GM23338 (cell line): ENCODE data around the gene NTM. TPM values are rescaled to one million over a fixed set of nuclear protein-coding genes. Genes with fewer than 3 reads are reported as not detected.

Experiments used
- ATAC-seq: fragments of 200-7000 bp; cut with Tn5 transposase; 3 replicates; pipeline ENCODE4 v1.9.1; 2020
- DNase-seq: peaks from one replicate; pipeline ENCODE4 v3.0.0-alpha.2; 2015; ENCODE audit warnings: low spot score
- H2AFZ ChIP-seq: fragments of 200-600 bp; sonication (generic); 2 replicates; pipeline ENCODE4 v1.8.0; 2016; ENCODE audit warnings: antibody characterized with exemption, mild to moderate bottlenecking, moderate library complexity
- H3F3A ChIP-seq: fragments of 200-600 bp; sonication (generic); replicated peaks from 2 replicates; pipeline ENCODE4 v1.8.0; 2017; ENCODE audit warnings: antibody characterized with exemption, mixed run types, low read depth
- H3K27ac ChIP-seq: fragments of 200-600 bp; sonication (generic); 2 replicates; pipeline ENCODE4 v1.6.1; 2016; ENCODE audit warnings: low read depth
- H3K27me3 ChIP-seq: fragments of 200-600 bp; sonication (generic); 2 replicates; pipeline ENCODE4 v1.8.0; 2016; ENCODE audit warnings: mild to moderate bottlenecking, mixed run types, moderate library complexity; ENCODE audit not compliant: insufficient read depth
- H3K36me3 ChIP-seq: fragments of 200-600 bp; sonication (generic); 2 replicates; pipeline ENCODE4 v1.8.0; 2016; ENCODE audit warnings: mild to moderate bottlenecking; ENCODE audit not compliant: insufficient read depth
- H3K4me1 ChIP-seq: fragments of 200-600 bp; sonication (generic); 2 replicates; pipeline ENCODE4 v1.8.0; 2016; ENCODE audit warnings: mild to moderate bottlenecking, moderate library complexity; ENCODE audit not compliant: insufficient read depth
- H3K4me2 ChIP-seq: fragments of 200-600 bp; sonication (generic); 2 replicates; pipeline ENCODE4 v1.7.1; 2017; ENCODE audit warnings: mixed run types
- H3K4me3 ChIP-seq: fragments of 200-600 bp; sonication (generic); 2 replicates; pipeline ENCODE4 v1.6.1; 2016; ENCODE audit warnings: mixed run types
- H3K79me2 ChIP-seq: fragments of 200-600 bp; sonication (generic); replicated peaks from 2 replicates; pipeline ENCODE4 v1.8.0; 2017; ENCODE audit warnings: mild to moderate bottlenecking; ENCODE audit not compliant: insufficient read depth
- H3K9me2 ChIP-seq: fragments of 200-600 bp; sonication (generic); 2 replicates; pipeline ENCODE4 v1.8.0; 2017; ENCODE audit not compliant: insufficient read depth
- H4K20me1 ChIP-seq: fragments of 200-600 bp; sonication (generic); replicated peaks from 2 replicates; pipeline ENCODE4 v1.8.0; 2017; ENCODE audit warnings: mild to moderate bottlenecking; ENCODE audit not compliant: insufficient read depth
- H3K27ac Mint-ChIP-seq: 2 replicates; pipeline ENCODE4 v1.8.0; 2020; ENCODE audit warnings: inconsistent platforms, mild to moderate bottlenecking, moderate library complexity, mixed read lengths
- H3K27me3 Mint-ChIP-seq: 3 replicates; pipeline ENCODE4 v1.8.0; 2022; ENCODE audit warnings: low read depth, mild to moderate bottlenecking, moderate library complexity, mixed read lengths, inconsistent platforms; ENCODE audit not compliant: insufficient read depth, poor library complexity
- H3K36me3 Mint-ChIP-seq: 3 replicates; pipeline ENCODE4 v1.8.0; 2021; ENCODE audit warnings: low read depth, mild to moderate bottlenecking, inconsistent platforms, moderate library complexity, mixed read lengths
- H3K4me1 Mint-ChIP-seq: 3 replicates; pipeline ENCODE4 v1.8.0; 2020; ENCODE audit warnings: mild to moderate bottlenecking, inconsistent platforms, mixed read lengths
- H3K4me3 Mint-ChIP-seq: 3 replicates; pipeline ENCODE4 v1.8.0; 2021; ENCODE audit warnings: moderate library complexity, mild to moderate bottlenecking, inconsistent platforms, mixed read lengths
- H3K9me3 Mint-ChIP-seq: 3 replicates; pipeline ENCODE4 v1.8.0; 2020; ENCODE audit warnings: moderate library complexity, mild to moderate bottlenecking, inconsistent platforms, mixed read lengths
- CREB1 ChIP-seq: fragments of 250-450 bp; sonication (Bioruptor Pico); IDR thresholded peaks from 2 replicates; pipeline ENCODE4 v1.5.0; 2020; ENCODE audit warnings: low read depth, mild to moderate bottlenecking, moderate library complexity
- EZH2 ChIP-seq: fragments of 200-600 bp; sonication (generic); IDR thresholded peaks from one replicate; pipeline ENCODE4 v1.8.0; 2017; ENCODE audit warnings: antibody characterized with exemption, mild to moderate bottlenecking, low read depth; ENCODE audit not compliant: unreplicated experiment
- EZH2phosphoT487 ChIP-seq: fragments of 200-600 bp; sonication (generic); IDR thresholded peaks from one replicate; pipeline ENCODE4 v1.8.1; 2018; ENCODE audit warnings: antibody characterized with exemption; ENCODE audit not compliant: unreplicated experiment
- JUNB ChIP-seq: IDR thresholded peaks from one replicate; pipeline ENCODE4 v1.6.1; 2016; ENCODE audit warnings: antibody characterized with exemption; ENCODE audit not compliant: unreplicated experiment
- NANOG ChIP-seq: IDR thresholded peaks from 2 replicates; pipeline ENCODE4 v1.6.1; 2016; ENCODE audit warnings: antibody characterized with exemption, borderline replicate concordance
- POLR2AphosphoS5 ChIP-seq: IDR thresholded peaks from 2 replicates; pipeline ENCODE4 v1.6.1; 2016; ENCODE audit warnings: antibody characterized with exemption, low read depth
- STAT1 ChIP-seq: IDR thresholded peaks from one replicate; pipeline ENCODE4 v1.6.1; 2016; ENCODE audit warnings: antibody characterized with exemption; ENCODE audit not compliant: unreplicated experiment
- ZNF114 ChIP-seq: fragments of 250-450 bp; sonication (Bioruptor Pico); IDR thresholded peaks from 2 replicates; pipeline ENCODE4 v1.5.0; 2020; ENCODE audit warnings: mild to moderate bottlenecking, moderate library complexity
- ZNF331 ChIP-seq: fragments of 250-450 bp; sonication (Bioruptor Pico); IDR thresholded peaks from 2 replicates; pipeline ENCODE4 v1.5.0; 2020; ENCODE audit warnings: low read depth, mild to moderate bottlenecking, moderate library complexity
- polyA plus RNA-seq: library from polyadenylated mRNA; unstranded; fragments of >200 nt; fragmentation: Nextera tagmentation; extraction: Ambion mirVana; gene quantifications from 2 replicates; pipeline ENCODE4 v1.2.1, GENCODE V29; 2016
- total RNA-seq: library from RNA; depleted of rRNA; stranded (reverse); fragments of >200 nt; shearing (Covaris generic); gene quantifications from 2 replicates; pipeline ENCODE4 v1.2.3, GENCODE V29; 2014
- TF ChIP-seq, protein P1 (sequence below): IDR thresholded peaks from one replicate; pipeline ENCODE4 v1.6.1; 2018; ENCODE audit warnings: antibody characterized with exemption; ENCODE audit not compliant: unreplicated experiment
- TF ChIP-seq, protein P2 (sequence below), 2 experiments: fragments of 200-600 bp in 1 of 2; sonication (generic) in 1 of 2; conservative IDR thresholded peaks; 2 replicates each; pipeline versions ENCODE4 v1.5.1 to v1.6.1; 2016 to 2017; ENCODE audit warnings: antibody characterized with exemption in 2 of 2, low read depth in 2 of 2, mild to moderate bottlenecking in 2 of 2, moderate library complexity in 1 of 2
- TF ChIP-seq, protein P3 (sequence below): IDR thresholded peaks from 2 replicates; pipeline ENCODE4 v1.6.1; 2016; ENCODE audit warnings: antibody characterized with exemption

Gene NTM
- total and polyA plus RNA-seq, 2 experiments from 2014 or later = 10.6 to 14.6 TPM

DNA sequence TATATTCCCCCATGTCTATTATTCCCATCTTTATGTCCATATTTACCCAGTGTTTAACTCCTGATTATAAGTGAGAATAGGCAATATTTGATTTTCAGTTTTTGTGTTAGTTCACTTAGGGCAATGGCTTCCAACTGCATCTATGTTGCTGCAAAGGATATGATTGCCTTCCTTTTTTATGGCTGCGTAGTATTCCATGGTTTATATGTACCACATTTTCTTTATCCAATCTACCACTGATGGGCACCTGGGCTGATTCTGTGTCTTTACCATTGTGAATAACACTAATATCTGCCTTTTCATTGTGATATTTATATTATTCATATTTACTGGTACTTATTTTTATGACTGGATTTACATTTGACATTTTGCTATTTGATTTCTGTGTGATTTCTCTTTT, 649.6 kb downstream of the NTM start:
- no peaks in the 10 kb centered on the region for H3K4me1 ChIP-seq
- peaks cover 2% of the 10 kb centered on the region for H3K27me3 Mint-ChIP-seq
- H3K4me3 Mint-ChIP-seq = no peak overlapping the region
- no peak overlapping the region for H3K27ac ChIP-seq
- DNase-seq (no peak), ATAC-seq (no peak)
- no peak overlapping the region for H3K27ac Mint-ChIP-seq
- peaks cover 23% of the 10 kb centered on the region for H3K4me1 Mint-ChIP-seq
- no peak overlapping the region for H3K4me3 ChIP-seq
- no peaks in the 10 kb centered on the region for H3K79me2 ChIP-seq
- H3K9me3 Mint-ChIP-seq = no peaks in the 10 kb centered on the region
- H3K36me3 Mint-ChIP-seq = no peaks in the 10 kb centered on the region
- H3K36me3 ChIP-seq = no peaks in the 10 kb centered on the region
- no peaks in the 10 kb centered on the region for H3F3A ChIP-seq
- TF ChIP-seq EZH2 (no peak), CREB1 (no peak)
- no peak overlapping the region for H3K4me2 ChIP-seq
- no peak overlapping the region for H2AFZ ChIP-seq
- H3K9me2 ChIP-seq = no peaks in the 10 kb centered on the region
- no peaks in the 10 kb centered on the region for H3K27me3 ChIP-seq
- H4K20me1 ChIP-seq = no peaks in the 10 kb centered on the region

DNA sequence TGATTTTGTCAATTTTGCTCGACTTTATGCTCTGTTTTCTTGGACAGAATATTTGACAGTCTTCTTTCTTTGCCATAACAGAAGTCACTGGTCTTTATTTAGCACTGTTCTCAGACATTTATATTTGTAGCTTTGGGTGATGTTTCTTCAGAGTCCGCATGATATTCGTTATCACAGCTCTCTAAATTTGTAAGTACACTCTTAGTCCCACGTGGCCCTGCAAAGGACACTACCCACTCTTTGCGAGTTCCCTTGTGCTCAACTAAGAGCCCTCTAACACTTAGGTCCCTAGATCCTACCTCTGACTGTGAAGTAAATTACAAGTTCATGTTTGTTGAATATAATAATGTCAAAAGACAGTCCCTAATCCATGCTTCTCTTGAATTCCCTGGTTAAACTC, 651.9 kb downstream of the NTM start:
- H3K9me3 Mint-ChIP-seq = no peaks in the 10 kb centered on the region
- no peaks in the 10 kb centered on the region for H3K79me2 ChIP-seq
- ATAC-seq = no peak
- H2AFZ ChIP-seq = no peak overlapping the region
- H3K27ac Mint-ChIP-seq = no peak overlapping the region
- H3K36me3 Mint-ChIP-seq = no peaks in the 10 kb centered on the region
- H3K4me2 ChIP-seq = no peak overlapping the region
- H3K4me3 ChIP-seq = no peak overlapping the region
- no peak overlapping the region for H3K27ac ChIP-seq
- H3K27me3 Mint-ChIP-seq = peaks cover 2% of the 10 kb centered on the region
- DNase-seq = no peak
- no peaks in the 10 kb centered on the region for H3F3A ChIP-seq
- H3K9me2 ChIP-seq = no peaks in the 10 kb centered on the region
- peaks cover 41% of the 10 kb centered on the region for H3K4me1 Mint-ChIP-seq
- no peak overlapping the region for H3K4me3 Mint-ChIP-seq
- H3K27me3 ChIP-seq = no peaks in the 10 kb centered on the region
- H3K36me3 ChIP-seq = no peaks in the 10 kb centered on the region
- no peaks in the 10 kb centered on the region for H3K4me1 ChIP-seq
- no peaks in the 10 kb centered on the region for H4K20me1 ChIP-seq
- TF ChIP-seq ZNF114 (CRISPR knock-in tag) (no peak), ZNF331 (CRISPR knock-in tag) (no peak), STAT1 (no peak), EZH2phosphoT487 (no peak), EZH2 (no peak), JUNB (no peak), POLR2AphosphoS5 (no peak), CREB1 (no peak), NANOG (no peak)
- TF ChIP-seq, protein P1, sequence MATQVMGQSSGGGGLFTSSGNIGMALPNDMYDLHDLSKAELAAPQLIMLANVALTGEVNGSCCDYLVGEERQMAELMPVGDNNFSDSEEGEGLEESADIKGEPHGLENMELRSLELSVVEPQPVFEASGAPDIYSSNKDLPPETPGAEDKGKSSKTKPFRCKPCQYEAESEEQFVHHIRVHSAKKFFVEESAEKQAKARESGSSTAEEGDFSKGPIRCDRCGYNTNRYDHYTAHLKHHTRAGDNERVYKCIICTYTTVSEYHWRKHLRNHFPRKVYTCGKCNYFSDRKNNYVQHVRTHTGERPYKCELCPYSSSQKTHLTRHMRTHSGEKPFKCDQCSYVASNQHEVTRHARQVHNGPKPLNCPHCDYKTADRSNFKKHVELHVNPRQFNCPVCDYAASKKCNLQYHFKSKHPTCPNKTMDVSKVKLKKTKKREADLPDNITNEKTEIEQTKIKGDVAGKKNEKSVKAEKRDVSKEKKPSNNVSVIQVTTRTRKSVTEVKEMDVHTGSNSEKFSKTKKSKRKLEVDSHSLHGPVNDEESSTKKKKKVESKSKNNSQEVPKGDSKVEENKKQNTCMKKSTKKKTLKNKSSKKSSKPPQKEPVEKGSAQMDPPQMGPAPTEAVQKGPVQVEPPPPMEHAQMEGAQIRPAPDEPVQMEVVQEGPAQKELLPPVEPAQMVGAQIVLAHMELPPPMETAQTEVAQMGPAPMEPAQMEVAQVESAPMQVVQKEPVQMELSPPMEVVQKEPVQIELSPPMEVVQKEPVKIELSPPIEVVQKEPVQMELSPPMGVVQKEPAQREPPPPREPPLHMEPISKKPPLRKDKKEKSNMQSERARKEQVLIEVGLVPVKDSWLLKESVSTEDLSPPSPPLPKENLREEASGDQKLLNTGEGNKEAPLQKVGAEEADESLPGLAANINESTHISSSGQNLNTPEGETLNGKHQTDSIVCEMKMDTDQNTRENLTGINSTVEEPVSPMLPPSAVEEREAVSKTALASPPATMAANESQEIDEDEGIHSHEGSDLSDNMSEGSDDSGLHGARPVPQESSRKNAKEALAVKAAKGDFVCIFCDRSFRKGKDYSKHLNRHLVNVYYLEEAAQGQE = no peak
- TF ChIP-seq, protein P2, sequence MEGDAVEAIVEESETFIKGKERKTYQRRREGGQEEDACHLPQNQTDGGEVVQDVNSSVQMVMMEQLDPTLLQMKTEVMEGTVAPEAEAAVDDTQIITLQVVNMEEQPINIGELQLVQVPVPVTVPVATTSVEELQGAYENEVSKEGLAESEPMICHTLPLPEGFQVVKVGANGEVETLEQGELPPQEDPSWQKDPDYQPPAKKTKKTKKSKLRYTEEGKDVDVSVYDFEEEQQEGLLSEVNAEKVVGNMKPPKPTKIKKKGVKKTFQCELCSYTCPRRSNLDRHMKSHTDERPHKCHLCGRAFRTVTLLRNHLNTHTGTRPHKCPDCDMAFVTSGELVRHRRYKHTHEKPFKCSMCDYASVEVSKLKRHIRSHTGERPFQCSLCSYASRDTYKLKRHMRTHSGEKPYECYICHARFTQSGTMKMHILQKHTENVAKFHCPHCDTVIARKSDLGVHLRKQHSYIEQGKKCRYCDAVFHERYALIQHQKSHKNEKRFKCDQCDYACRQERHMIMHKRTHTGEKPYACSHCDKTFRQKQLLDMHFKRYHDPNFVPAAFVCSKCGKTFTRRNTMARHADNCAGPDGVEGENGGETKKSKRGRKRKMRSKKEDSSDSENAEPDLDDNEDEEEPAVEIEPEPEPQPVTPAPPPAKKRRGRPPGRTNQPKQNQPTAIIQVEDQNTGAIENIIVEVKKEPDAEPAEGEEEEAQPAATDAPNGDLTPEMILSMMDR (conservative IDR thresholded peaks at IDR 0.05; ENCODE audit: low read depth in 2 of 2) = no peak
- TF ChIP-seq, protein P3, sequence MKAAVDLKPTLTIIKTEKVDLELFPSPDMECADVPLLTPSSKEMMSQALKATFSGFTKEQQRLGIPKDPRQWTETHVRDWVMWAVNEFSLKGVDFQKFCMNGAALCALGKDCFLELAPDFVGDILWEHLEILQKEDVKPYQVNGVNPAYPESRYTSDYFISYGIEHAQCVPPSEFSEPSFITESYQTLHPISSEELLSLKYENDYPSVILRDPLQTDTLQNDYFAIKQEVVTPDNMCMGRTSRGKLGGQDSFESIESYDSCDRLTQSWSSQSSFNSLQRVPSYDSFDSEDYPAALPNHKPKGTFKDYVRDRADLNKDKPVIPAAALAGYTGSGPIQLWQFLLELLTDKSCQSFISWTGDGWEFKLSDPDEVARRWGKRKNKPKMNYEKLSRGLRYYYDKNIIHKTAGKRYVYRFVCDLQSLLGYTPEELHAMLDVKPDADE = no peak
